Ishikawa (cell line): ENCODE measurements around the gene RNF212B.

ENCODE experiments used
- CEBPB ChIP-seq: IDR thresholded peaks from 2 replicates; pipeline ENCODE4 v1.6.1; 2012
- CREB1 ChIP-seq: IDR thresholded peaks from 2 replicates; pipeline ENCODE4 v1.6.1; 2012; ENCODE audit warnings: low read depth
- EP300 ChIP-seq: IDR thresholded peaks from 2 replicates; pipeline ENCODE4 v1.6.1; 2012; ENCODE audit warnings: borderline replicate concordance
- FOXM1 ChIP-seq: IDR thresholded peaks from 2 replicates; pipeline ENCODE4 v1.6.1; 2012; ENCODE audit warnings: low read depth, borderline replicate concordance
- MAX ChIP-seq: IDR thresholded peaks from 2 replicates; pipeline ENCODE4 v1.6.1; 2012
- REST ChIP-seq: IDR thresholded peaks from 2 replicates; pipeline ENCODE4 v1.6.1; 2012; ENCODE audit warnings: low read depth, mild to moderate bottlenecking
- TAF1 ChIP-seq: IDR thresholded peaks from 2 replicates; pipeline ENCODE4 v1.6.1; 2012; ENCODE audit warnings: low read depth, mild to moderate bottlenecking
- TCF12 ChIP-seq: IDR thresholded peaks from 2 replicates; pipeline ENCODE4 v1.6.1; 2012; ENCODE audit warnings: low read depth
- TEAD4 ChIP-seq: IDR thresholded peaks from 2 replicates; pipeline ENCODE4 v1.6.1; 2012
- YY1 ChIP-seq: IDR thresholded peaks from 2 replicates; pipeline ENCODE4 v1.6.1; 2012; ENCODE audit warnings: low read depth

- TF ChIP-seq YY1 (0 out of 2 replicates have a peak, but pooled peaks have one; percentile 22), REST (no peak), MAX (peak; percentile 96), FOXM1 (no peak), TAF1 (peak; percentile 49), CEBPB (no peak), EP300 (no peak), TCF12 (no peak; the same call in 1 of the 2 replicates), TEAD4 (no peak), CREB1 (no peak)
Measured at GRCh38 chr14:23301969-23302289, 64.2 kb downstream of the RNF212B start.
